HL-60 (cell line): ENCODE results near the gene TUBB4A.

Experiments
- DNase-seq, 2 experiments: peaks; one replicate each; pipeline ENCODE4 v3.0.0-alpha.2; 2010 to 2020; ENCODE audit warnings: low read depth in 1 of 2, low spot score in 1 of 2
- H3K27ac ChIP-seq: fragments of 250-450 bp; sonication (Bioruptor Pico); replicated peaks from 2 replicates; pipeline ENCODE4 v1.5.1; 2020; ENCODE audit warnings: mild to moderate bottlenecking, moderate library complexity
- H3K27me3 ChIP-seq: fragments of 250-450 bp; sonication (Bioruptor Pico); 2 replicates; pipeline ENCODE4 v1.5.1; 2021; ENCODE audit warnings: mild to moderate bottlenecking, moderate library complexity; ENCODE audit not compliant: insufficient read depth, poor library complexity, severe bottlenecking
- H3K4me3 ChIP-seq: replicated peaks from 2 replicates; pipeline ENCODE4 v1.5.1; 2011; ENCODE audit warnings: mild to moderate bottlenecking, control low read depth, low read length; ENCODE audit not compliant: insufficient read depth
- CTCF ChIP-seq: IDR thresholded peaks from one replicate; pipeline ENCODE4 v1.5.1; 2011; ENCODE audit warnings: low read length, control low read depth, inconsistent platforms; ENCODE audit not compliant: insufficient read depth
- GABPA ChIP-seq: IDR thresholded peaks from 2 replicates; pipeline ENCODE4 v1.6.1; 2012; ENCODE audit warnings: low read depth
- POLR2AphosphoS5 ChIP-seq: IDR thresholded peaks from 2 replicates; pipeline ENCODE4 v1.6.1; 2012; ENCODE audit warnings: low read depth
- REST ChIP-seq: IDR thresholded peaks from 2 replicates; pipeline ENCODE4 v1.6.1; 2012; ENCODE audit warnings: low read depth; ENCODE audit not compliant: insufficient replicate concordance
- SPI1 ChIP-seq: IDR thresholded peaks from 2 replicates; pipeline ENCODE4 v1.6.1; 2012; ENCODE audit warnings: low read depth, mild to moderate bottlenecking, borderline replicate concordance

The TUBB4A gene

GRCh38 chr19:6472713-6473112, 29.4 kb downstream of the TUBB4A start:
- Histone ChIP-seq H3K27ac (no peak overlapping the region), H3K27me3 (no peaks in the 10 kb centered on the region), H3K4me3 (no peak overlapping the region)
- TF ChIP-seq SPI1 (no peak), GABPA (no peak), POLR2AphosphoS5 (no peak), CTCF (no peak), REST (no peak)
- DNase-seq = no peak

GRCh38 chr19:6471076-6471475, 31.0 kb downstream of the TUBB4A start:
- Histone ChIP-seq H3K27ac (no peak overlapping the region), H3K27me3 (no peaks in the 10 kb centered on the region), H3K4me3 (no peak overlapping the region)
- no peak for TF ChIP-seq GABPA
- TF ChIP-seq CTCF = no peak
- TF ChIP-seq SPI1 = no peak
- TF ChIP-seq REST = no peak
- no peak for TF ChIP-seq POLR2AphosphoS5
- no peak for DNase-seq

- Histone ChIP-seq H3K4me3 (no peak overlapping the region), H3K27me3 (no peaks in the 10 kb centered on the region), H3K27ac (no peak overlapping the region)
- TF ChIP-seq CTCF (no peak), REST (no peak), POLR2AphosphoS5 (no peak), SPI1 (no peak), GABPA (no peak)
- no peak for DNase-seq
These were observed 31.9 kb downstream of the TUBB4A start for GRCh38 chr19:6470173-6470572.
